Activated CD4-positive, alpha-beta T cell treated with anti-CD3 and anti-CD28 coated beads, Interleukin-2, amount 50 U/mL, for 24 hours (primary cell): ENCODE measurements around the gene CLUH.
A peak's percentile ranks its signal among the peaks of the same experiment; 100 is the strongest.

Source experiments
- DNase-seq, 2 donors: peaks; one replicate each; pipeline ENCODE4 v3.0.0-alpha.2; 2020; ENCODE audit warnings: low read depth in 1 of 2, low spot score in 1 of 2

Gene CLUH

DNA sequence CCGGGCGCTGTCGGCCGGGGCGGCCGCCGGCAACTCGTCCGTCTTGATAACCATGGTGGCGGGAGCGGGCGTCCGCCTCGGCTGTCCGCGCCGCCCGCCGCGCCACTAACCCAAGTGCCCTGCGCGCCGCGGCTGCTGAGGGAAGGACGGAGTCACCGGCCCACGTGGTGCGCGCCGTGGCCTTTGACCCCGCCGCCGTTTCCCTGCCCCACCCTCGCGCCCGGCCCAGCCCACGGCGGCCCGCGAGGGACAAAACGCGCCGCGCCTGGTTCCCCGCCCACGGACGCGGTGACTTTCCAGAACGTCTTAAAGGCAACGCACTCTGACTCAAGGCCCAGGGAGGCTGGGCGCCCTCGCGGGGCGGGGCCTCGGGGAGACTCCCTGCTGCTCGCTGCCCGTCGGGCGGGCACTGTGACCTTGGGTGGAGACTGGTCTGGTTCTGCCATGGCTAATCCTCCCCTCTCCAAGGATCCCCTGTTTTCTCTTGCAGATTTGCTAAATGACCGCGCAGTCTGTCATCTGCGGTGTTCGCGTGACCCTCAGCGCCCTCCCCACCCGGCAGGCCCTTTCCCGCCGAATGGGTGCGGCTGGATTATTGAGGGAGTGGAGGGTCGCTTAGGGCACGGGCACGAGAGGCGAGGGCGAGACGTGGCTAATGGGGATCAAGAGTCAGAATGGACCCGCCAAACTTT lies at the start of gene CLUH:
Gene CLUH (minus strand): TSS at position 157 of the 692 bp plus-strand sequence. CDS start 103 bp downstream, at position 54.
- DNase-seq = peak; percentile 96

DNA sequence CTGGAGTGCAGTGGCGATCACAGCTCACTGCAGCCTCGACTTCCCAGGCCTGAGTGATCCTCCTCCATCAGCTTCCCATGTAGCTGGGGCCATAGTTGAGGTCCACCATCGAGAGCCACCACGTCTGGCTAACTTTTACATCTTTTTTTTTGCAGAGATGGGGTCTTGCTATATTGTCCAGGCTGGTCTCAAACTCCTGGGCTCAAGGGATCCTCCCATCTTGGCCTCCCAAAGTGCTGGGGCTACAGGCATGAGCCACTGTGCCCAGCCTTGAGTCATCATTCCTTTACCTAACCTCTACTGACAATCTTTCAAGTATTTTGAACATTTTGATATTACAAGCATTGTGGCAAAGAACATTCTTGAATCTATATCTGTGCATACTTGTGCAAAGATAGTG lies 47.3 kb upstream of the CLUH start:
- DNase-seq = no peak

- DNase-seq = no peak
Measured at GRCh38 chr17:2755891-2756724, 44.5 kb upstream of the CLUH start.

GRCh38 chr17:2751491-2751890 lies 39.9 kb upstream of the CLUH start:
- no peak for DNase-seq

GRCh38 chr17:2750721-2751120 lies 39.2 kb upstream of the CLUH start:
- DNase-seq = no peak

DNA sequence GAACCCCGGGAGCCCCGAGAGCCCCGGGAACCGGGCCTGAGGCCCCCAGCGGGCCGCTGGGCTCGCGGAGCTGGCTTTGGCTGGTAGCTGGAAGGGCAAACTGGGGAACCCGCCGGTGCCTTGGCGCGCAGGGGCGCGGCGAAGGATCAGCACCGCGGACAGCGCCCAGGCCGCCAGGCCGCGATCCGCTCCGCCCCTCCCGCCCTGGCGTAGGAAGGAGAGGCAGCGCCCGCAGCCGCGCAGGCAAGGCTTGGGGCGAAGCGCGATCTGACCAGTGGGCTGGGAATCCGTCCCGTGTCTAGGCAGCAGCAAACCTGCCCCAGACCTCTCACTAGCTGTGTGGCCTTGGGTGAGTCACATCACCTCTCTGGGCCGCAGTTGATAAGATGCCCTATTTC lies 38.2 kb upstream of the CLUH start:
- DNase-seq = peak; percentile 41 to 59

DNA sequence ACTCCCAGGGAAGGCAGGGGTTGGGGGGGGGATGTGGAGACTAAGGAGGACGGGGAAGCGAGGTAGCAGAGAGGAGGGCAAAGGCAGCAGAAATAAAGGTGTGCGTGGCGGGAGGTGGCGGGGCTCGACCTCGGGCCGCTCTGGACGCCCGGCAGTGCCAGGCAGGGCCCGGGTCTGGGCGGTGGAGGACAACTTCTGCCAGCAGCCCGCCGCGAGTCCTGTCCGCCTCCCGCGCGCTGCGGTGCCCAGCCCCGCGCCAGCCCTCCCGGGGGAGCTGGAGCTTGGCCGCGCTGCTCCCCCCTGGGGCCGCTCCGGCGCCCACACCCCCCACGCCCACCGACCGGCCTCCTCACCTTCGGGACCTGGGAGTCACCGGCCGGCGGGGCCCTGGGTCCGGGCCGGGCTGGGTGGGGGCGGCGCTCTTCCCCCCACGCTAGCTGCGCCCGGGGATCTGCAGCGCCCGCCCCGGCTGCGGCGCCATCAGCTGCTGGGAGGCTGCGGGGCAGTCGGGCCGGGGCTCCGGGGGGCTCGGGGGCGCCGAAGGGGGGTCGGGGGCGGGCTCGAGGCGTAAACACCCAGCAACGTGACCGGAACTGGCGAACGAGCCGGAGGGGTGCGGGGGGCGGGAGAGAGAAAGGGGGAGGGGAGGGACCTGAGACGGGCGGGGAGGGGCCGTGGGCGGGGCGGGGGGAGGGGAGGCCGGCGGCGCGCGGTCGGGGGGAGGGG lies 37.7 kb upstream of the CLUH start, which contains the start of gene CCDC92B:
Gene CCDC92B (minus strand): TSS at position 595 of the 726 bp plus-strand sequence. CDS start 14,507 bp downstream, outside the sequence.
- DNase-seq = no peak

- DNase-seq = no peak
Measured at GRCh38 chr17:2745317-2746037, 33.9 kb upstream of the CLUH start.

GRCh38 chr17:2737693-2738092 lies 26.1 kb upstream of the CLUH start:
- DNase-seq = no peak

DNA sequence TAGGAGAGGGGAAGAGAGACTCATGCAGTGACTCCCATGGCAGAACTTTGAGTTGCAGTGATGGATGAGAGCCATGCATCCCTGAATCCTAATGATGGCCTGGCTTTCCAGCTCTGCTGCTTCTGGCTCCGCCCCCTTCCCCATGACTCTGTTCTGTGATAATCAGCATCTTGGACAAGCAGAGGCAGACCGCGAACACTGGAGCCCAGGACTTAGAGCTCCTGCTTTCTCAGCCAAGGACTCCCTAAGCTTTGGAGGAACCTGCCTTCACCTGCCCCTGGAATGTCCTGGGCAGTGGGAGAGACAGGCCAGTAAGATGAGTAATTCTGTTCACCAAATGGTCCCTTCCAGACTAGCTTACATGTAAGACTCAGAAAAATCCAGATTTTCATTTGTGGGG lies 25.4 kb upstream of the CLUH start:
- no peak for DNase-seq

GRCh38 chr17:2735896-2736295 lies 24.3 kb upstream of the CLUH start:
- DNase-seq = no peak

GRCh38 chr17:2734939-2735338 lies 23.4 kb upstream of the CLUH start:
- DNase-seq = no peak

GRCh38 chr17:2731807-2732206 lies 20.2 kb upstream of the CLUH start:
- DNase-seq = no peak

DNA sequence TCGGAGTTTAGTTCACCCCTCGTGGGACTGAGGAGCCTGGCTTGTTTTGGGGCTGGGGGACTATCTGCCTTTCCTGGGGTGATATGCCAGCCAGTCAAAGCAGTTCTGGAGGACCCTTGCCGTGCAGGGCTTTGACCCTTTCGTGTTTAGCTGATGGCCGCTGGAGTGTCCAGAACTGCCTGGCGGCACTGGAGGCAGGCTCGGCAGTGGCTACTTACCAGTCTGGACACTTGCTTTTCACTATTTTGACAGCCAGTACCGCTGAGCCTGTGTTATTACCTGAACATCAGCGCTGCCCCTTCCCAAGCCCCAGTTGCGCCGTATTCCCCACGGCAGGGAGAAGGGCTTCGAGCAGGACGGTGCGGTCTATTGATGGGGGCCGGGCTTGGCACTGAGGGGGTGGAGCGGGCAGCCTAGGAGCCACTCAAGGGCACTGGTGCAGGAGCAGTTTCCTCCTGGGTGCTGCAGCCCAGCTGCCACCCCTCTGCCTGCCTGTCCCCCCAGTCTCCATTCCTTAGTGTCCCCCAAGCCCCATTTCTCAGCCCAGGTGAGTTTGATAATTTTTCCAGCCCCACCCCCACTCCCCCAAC lies 19.3 kb upstream of the CLUH start:
- DNase-seq = no peak

DNA sequence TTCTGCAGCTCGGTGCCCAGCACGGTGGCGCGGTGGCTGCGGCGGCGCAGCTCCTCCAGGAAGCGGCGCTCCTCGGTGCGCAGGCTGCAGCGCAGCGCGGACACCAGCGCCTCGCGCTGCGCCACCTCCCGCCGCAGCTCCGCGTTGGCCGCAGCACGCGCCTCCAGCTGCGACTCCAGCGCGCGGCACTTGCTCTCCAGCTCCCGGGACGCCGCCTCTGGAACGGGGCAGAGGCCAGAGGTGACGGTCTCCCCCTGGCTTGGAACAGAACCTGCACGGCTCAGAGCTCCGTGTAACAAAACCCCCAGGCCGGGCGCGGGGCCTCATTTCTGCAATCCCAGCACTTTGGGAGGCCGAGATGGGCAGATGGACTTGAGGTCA lies 13.2 kb upstream of the CLUH start:
- DNase-seq = no peak

DNA sequence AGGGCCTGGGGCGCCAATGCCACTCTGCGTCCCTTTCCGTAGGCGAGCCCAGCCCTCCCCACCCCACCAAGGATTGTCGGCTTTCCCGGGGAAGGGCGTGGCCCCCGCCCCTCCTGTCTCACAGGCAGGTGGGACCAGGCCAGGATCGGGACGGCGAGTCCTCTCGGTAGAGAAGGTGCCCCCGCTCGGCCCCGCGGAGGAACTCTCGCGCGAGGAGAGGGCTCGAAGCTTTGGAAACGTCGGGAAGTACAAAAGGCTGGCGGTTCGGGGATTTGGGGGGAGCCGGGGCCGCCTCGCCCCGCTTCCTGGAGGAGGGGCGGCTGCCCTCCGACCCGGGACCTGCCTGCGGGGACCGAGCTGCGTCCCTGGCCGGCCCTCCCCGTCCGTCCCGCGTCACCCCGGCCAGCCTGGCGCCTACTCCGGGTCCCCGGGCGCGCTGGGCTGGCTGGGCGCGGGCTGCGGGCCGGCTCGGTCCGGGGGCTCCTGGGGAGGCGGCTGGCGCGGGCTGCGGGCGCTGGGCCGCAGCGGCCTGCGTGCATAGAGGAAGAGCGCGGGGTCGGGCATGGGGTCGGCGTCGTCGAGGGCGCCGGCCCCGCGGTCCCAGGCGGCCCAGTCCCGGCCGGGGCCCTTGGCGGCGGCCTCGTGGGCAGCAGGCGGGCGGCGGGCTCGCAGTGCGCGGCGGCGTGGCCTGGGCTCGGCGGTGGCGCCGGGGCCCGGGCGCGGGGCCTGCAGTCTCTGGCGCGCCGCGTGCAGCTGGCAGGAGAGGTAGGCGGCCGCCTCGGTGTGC lies 12.6 kb upstream of the CLUH start:
- no peak for DNase-seq

DNA sequence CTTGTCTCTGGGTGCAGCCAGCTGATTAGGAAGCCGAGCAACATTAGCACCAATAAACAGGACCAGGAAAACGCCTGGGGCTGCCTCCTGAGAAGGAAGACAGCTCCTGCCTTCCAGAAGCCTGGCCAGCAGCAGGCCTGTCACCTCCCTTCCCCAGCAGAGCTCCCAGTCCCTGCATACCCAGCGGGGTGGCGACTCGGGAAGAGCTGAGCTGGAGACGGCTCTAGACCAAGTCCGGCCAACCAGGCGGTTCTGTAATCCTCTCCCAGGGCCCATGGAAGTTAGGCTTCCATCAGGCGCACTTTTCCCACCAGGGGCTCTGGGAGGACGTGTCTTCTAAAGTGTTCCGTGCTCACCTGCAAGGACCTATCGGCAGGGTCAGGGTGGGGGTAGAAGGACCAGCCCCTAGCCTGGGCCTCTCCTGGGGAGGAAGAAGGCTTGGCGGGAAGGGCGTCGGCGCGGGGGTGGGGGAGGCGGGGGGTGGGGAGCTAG lies 12.0 kb upstream of the CLUH start:
- DNase-seq = no peak

DNA sequence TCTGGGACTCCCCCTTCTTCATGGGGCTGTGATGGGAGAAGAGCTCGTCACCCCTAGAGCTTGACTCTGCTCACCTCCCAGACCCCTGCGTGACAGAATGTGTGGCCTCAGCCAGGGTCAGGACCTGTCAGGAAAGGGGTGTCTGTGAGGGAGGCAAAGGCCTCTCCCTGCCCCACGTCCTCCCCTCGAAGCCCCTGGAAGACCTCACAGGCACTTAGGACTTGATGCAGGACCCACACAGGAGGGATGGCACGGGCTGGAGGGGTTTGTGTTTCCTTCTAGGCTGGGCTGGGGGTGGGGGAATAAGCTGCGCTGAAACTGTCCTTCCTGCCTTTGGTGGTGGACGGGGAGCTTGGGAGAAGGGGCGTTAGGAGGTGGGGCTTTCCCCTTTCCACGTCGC lies 11.0 kb upstream of the CLUH start:
- no peak for DNase-seq

DNA sequence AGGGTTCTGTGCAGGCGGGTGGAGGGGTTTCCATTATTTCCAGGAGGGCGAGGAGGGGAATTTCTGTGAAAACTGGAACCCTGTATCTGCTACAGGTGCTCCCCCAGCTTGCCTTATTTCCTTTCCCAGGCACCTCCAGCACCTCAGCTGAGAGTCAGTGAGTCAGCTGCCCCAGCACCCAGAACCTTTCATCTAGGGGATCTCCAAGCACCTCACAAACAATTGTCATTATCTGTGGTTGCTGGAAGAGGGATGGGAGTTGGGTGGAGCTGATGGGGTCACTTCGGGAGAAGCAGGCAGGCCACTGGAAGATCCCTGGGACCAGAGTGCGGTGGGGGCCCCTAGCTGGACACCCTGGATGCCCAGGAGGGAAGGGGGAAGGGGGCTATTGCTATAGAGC lies 10.0 kb upstream of the CLUH start:
- DNase-seq = no peak

DNA sequence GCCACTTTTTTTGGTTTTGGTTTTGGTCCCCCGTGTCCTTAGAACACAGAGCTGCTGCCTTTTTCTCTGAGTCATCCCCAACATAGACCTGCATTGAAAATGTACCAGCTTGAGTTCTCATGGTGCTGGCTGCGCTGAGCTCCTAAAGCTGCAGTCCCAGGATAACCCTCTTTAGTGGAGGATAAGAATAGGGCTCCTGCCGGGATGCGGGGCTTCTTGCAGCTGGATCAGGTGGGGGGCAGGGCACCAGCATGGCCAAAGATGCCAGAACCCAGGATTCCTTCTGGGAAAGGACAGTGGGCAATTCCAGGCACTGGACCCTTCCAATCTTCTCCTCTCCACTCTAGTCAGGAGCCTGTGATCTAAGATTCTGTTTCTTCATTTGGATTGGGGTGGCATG lies 8.3 kb upstream of the CLUH start:
- DNase-seq = no peak
